Tibial nerve (tissue), 3 donors: ENCODE results near the gene KDM4C.

Experiments used
- POLR2A ChIP-seq, 2 donors: fragments of 450-650 bp; IDR thresholded peaks; one replicate each; pipeline ENCODE4 v1.6.1; 2017; ENCODE audit warnings: antibody characterized with exemption in 2 of 2, mild to moderate bottlenecking in 2 of 2, moderate library complexity in 2 of 2
- TF ChIP-seq, protein P1 (sequence below), 5 experiments: fragments of 200-600 bp in 3 of 5; fragments of 450-650 bp in 2 of 5; sonication (generic) in 3 of 5; IDR thresholded peaks; one replicate each; pipeline ENCODE4 v1.5.1; 2016 to 2019; ENCODE audit warnings: antibody characterized with exemption in 5 of 5, mild to moderate bottlenecking in 3 of 5, moderate library complexity in 2 of 5

DNA sequence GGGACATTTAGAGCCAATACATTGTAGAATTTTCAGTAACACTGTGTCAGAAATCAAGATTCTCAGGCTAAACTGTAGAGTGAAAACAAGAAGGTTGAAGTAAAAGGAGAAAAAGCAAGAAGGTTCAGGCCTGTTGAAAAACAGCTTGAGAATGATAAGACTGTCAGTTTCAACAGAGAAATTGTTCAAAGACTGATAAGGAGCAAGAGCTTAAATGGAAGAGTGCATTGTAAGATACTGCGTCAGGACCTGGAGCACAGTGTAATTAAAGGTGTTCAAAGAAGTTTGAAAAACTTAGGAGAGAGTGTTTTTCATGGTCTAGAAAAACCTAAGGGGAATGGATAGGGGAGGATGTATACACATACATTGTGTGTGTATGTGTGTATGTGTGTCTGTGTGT is 408.3 kb downstream of the KDM4C start:
- TF ChIP-seq, protein P1, sequence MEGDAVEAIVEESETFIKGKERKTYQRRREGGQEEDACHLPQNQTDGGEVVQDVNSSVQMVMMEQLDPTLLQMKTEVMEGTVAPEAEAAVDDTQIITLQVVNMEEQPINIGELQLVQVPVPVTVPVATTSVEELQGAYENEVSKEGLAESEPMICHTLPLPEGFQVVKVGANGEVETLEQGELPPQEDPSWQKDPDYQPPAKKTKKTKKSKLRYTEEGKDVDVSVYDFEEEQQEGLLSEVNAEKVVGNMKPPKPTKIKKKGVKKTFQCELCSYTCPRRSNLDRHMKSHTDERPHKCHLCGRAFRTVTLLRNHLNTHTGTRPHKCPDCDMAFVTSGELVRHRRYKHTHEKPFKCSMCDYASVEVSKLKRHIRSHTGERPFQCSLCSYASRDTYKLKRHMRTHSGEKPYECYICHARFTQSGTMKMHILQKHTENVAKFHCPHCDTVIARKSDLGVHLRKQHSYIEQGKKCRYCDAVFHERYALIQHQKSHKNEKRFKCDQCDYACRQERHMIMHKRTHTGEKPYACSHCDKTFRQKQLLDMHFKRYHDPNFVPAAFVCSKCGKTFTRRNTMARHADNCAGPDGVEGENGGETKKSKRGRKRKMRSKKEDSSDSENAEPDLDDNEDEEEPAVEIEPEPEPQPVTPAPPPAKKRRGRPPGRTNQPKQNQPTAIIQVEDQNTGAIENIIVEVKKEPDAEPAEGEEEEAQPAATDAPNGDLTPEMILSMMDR (IDR thresholded peaks at IDR 0.05) = no peak
- no peak for TF ChIP-seq POLR2A (IDR thresholded peaks at IDR 0.05)
